Pancreas (tissue), 10 donors: Measurements from ENCODE around the gene GLUD2. TPM values are rescaled to one million over a fixed set of nuclear protein-coding genes. Genes with fewer than 3 reads are reported as not detected.
"Not testable (repeated sequence)": the region's sequence is repeated elsewhere in the genome, so short reads cannot be mapped to it uniquely, and the experiment has no call there.

Source experiments
- ATAC-seq, 4 donors: fragments of 200-7000 bp; cut with Tn5 transposase; one replicate each; pipeline versions ENCODE4 v1.8.0 to v1.9.1; 2020; ENCODE audit warnings: mild to moderate bottlenecking in 4 of 4, moderate library complexity in 4 of 4
- DNase-seq, 6 donors: peaks; one replicate each; pipeline ENCODE4 v3.0.0-alpha.2; 2020
- FAIRE-seq: peaks from 2 replicates; lab custom pipeline; 2012; peaks lifted over from hg19 to GRCh38; lab: Jason Lieb, UNC
- H3K27ac ChIP-seq, 4 donors: fragments of 200-600 bp; sonication (generic); 1 replicate in 3 of 4; 2 replicates in 1 of 4; pipeline versions ENCODE4 v1.5.0 to v1.8.0; 2020
- H3K27me3 ChIP-seq, 4 donors: fragments of 200-600 bp; one replicate each; pipeline ENCODE4 v1.8.0; 2021
- H3K36me3 ChIP-seq, 3 donors: fragments of 200-600 bp; sonication (generic) in 1 of 3; one replicate each; pipeline versions ENCODE4 v1.5.0 to v1.8.0; 2020 to 2021
- H3K4me1 ChIP-seq, 3 donors: fragments of 200-600 bp; one replicate each; pipeline ENCODE4 v1.8.0; 2021
- H3K4me3 ChIP-seq, 4 donors: fragments of 200-600 bp; sonication (generic) in 2 of 4; one replicate each; pipeline versions ENCODE4 v1.5.0 to v1.8.0; 2020 to 2021
- H3K9me3 ChIP-seq, 4 donors: fragments of 200-600 bp; one replicate each; pipeline ENCODE4 v1.8.0; 2021
- CTCF ChIP-seq, 4 donors: fragments of 200-600 bp; sonication (generic) in 3 of 4; IDR thresholded peaks; one replicate each; pipeline versions ENCODE4 v1.5.0 to v1.8.0; 2021; ENCODE audit warnings: antibody characterized with exemption in 4 of 4
- WGBS, 2 donors: extraction: QIAGEN DNeasy Blood & Tissue Kit; methylation state at CpG; one replicate each; pipeline ENCODE4 v1.1.7; 2013; 5-methylcytosine and 5-hydroxymethylcytosine counted together
- intact Hi-C, 3 donors: fragments of 100-400 bp; cut with DNase I; formaldehyde crosslinking; loops; one replicate each; pipeline versions ENCODE4 v1.11.1 to v1.14.2; 2022
- polyA plus RNA-seq, 2 donors: library from polyadenylated mRNA; stranded (reverse); fragments of 200-250 nt; gene quantifications; one replicate each; pipeline ENCODE4 v1.2.3, GENCODE V29; 2013
- total RNA-seq, 6 donors: library from RNA; stranded (reverse); fragmentation: NEBNext Ultra II Directional in 4 of 6; extraction: Animal tissue kit (Norgen Biotek cat#: 25700) in 4 of 6; gene quantifications; one replicate each; pipeline versions ENCODE4 v1.2.1 to v1.2.4, GENCODE V29; 2021 to 2023
- donor health status: healthy with polysubstance abuse.
- donor health status: DM: no; HTN: no; CAD: no; lungs with moderate emphysema.
- donor health status: DM: no; HTN: no; CAD: no.
- donor health status: control.
- donor health status: control.
- donor health status: Bipolar disorder and iron deficiency.
- donor health status: DM: yes; HTN: yes; CAD: no.
- donor health status: DM: no; HTN: no; CAD: no.
- donor health status: DM: no; HTN: no; CAD: no.
- donor health status: DM: yes; HTN: yes; CAD: no.

GLUD2 gene
- total RNA-seq (1 to 10 TPM in 5 of 6 donors, under 1 TPM in 1; 0.87 to 2.7 (median 1.3) TPM), polyA plus RNA-seq (under 1 TPM; 0.42 to 0.73 TPM)

DNA sequence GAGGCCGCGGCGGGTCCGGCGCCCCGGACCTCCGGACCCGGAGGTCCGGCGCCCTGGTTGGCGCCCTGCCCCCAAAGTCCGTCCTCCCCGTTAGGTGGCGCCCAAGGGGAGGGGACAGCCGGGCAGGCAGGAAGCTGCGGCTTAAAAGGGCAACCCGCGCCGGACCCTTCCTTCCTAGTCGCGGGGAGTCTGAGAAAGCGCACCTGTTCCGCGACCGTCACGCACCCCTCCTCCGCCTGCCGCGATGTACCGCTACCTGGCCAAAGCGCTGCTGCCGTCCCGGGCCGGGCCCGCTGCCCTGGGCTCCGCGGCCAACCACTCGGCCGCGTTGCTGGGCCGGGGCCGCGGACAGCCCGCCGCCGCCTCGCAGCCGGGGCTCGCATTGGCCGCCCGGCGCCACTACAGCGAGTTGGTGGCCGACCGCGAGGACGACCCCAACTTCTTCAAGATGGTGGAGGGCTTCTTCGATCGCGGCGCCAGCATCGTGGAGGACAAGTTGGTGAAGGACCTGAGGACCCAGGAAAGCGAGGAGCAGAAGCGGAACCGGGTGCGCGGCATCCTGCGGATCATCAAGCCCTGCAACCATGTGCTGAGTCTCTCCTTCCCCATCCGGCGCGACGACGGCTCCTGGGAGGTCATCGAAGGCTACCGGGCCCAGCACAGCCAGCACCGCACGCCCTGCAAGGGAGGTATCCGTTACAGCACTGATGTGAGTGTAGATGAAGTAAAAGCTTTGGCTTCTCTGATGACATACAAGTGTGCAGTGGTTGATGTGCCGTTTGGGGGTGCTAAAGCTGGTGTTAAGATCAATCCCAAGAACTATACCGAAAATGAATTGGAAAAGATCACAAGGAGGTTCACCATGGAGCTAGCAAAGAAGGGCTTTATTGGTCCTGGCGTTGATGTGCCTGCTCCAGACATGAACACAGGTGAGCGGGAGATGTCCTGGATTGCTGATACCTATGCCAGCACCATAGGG lies at the start of gene GLUD2:
TSS of gene GLUD2 (plus strand) at position 170 of the 979 bp plus-strand sequence. CDS start at position 245, 75 bp downstream.
- FAIRE-seq, intact Hi-C loops: not testable (repeated sequence)

GRCh38 chrX:120999413-120999812 lies 48.0 kb upstream of the GLUD2 start:
- ATAC-seq, result no peak

More for the DNA sequence above, at the start of gene GLUD2:
- ATAC-seq (peak; percentile 87 to 96 (median 96)), DNase-seq (peak; percentile 53 to 87 (median 70))
- H3K36me3 ChIP-seq, H3K9me3 ChIP-seq, H3K4me1 ChIP-seq, H3K27me3 ChIP-seq, H3K27ac ChIP-seq: not testable (repeated sequence)
- 9 to 36% methylated on average over 74 to 82 of the region's 82 CpGs for WGBS, 2 donors
- H3K4me3 ChIP-seq, result peak within 1 kb of the TSS in 3 of 4 donors; percentile 20 to 42 (median 39)

DNA sequence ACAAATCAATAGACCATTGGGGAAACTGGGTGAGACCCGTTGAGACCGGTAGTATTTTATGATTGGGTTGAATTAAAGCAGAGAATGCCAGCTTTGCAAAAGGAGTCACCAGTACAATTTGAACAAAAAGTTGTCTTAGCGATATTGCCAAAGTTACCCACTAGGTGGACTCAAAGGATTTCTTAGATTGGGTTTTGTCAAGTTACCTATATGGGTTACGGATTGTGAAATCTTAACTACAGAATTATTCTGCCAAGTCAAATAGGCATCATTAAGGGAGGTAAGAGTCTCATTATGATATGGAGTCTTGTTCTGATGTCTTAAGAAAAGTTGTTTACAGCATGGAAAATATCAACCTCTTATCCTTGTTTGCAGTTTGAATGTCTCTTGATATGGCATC lies 46.8 kb upstream of the GLUD2 start:
- TF ChIP-seq CTCF (IDR thresholded peaks at IDR 0.05), result no peak
- no peaks in the 10 kb centered on the region for H3K4me1 ChIP-seq
- intact Hi-C loops, result no loop called here
- H3K4me3 ChIP-seq, result no peak overlapping the region
- no peaks in the 10 kb centered on the region for H3K36me3 ChIP-seq
- DNase-seq (no peak), FAIRE-seq (no peak), ATAC-seq (no peak)
- no peak overlapping the region for H3K27ac ChIP-seq
- 23 to 30% methylated on average over 4 of the region's 4 CpGs for WGBS, 2 donors
- H3K27me3 ChIP-seq, result peaks cover 0 to 5% (median 0%) of the 10 kb centered on the region in 4 donors
- no peaks in the 10 kb centered on the region for H3K9me3 ChIP-seq

More at GRCh38 chrX:120999413-120999812, 48.0 kb upstream of the GLUD2 start:
- 75 to 81% methylated on average over 3 of the region's 3 CpGs for WGBS, 2 donors
- H3K4me1 ChIP-seq, result no peaks in the 10 kb centered on the region
- DNase-seq (no peak), FAIRE-seq (peak; percentile 88)
- TF ChIP-seq CTCF (IDR thresholded peaks at IDR 0.05), result no peak
- H3K9me3 ChIP-seq, result no peaks in the 10 kb centered on the region
- intact Hi-C loops, result no loop called here
- no peaks in the 10 kb centered on the region for H3K36me3 ChIP-seq
- H3K4me3 ChIP-seq, result no peak overlapping the region
- H3K27ac ChIP-seq, result no peak overlapping the region
- peaks cover 0 to 5% (median 0%) of the 10 kb centered on the region in 4 donors for H3K27me3 ChIP-seq

DNA sequence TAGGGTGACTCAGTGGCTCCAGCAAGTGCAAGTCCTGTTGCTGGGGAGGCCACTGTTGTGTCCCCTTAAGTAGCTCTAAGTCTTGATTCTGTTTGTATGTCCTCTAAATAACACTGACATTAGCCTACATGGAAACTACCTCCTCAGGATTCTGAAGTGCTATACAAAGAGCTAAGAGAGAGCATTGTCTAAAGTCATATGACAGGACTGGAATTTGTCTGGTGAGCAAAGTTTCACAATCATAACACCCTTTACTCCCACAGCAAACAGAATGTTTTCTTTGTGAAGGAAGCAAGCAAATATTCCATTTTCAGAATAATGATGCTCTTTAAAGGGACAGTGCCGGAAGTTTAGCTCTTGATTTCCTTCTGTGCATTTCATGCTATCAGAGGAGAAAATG lies 38.5 kb upstream of the GLUD2 start:
- Histone ChIP-seq H3K27ac (no peak overlapping the region), H3K9me3 (no peaks in the 10 kb centered on the region), H3K4me3 (no peak overlapping the region), H3K36me3 (no peaks in the 10 kb centered on the region), H3K27me3 (no peaks in the 10 kb centered on the region), H3K4me1 (no peaks in the 10 kb centered on the region)
- 60 to 78% methylated on average over 1 of the region's 1 CpG for WGBS, 2 donors
- no peak for ATAC-seq
- no peak for FAIRE-seq
- DNase-seq, result no peak
- intact Hi-C loops, result no loop called here
- TF ChIP-seq CTCF (IDR thresholded peaks at IDR 0.05), result no peak

DNA sequence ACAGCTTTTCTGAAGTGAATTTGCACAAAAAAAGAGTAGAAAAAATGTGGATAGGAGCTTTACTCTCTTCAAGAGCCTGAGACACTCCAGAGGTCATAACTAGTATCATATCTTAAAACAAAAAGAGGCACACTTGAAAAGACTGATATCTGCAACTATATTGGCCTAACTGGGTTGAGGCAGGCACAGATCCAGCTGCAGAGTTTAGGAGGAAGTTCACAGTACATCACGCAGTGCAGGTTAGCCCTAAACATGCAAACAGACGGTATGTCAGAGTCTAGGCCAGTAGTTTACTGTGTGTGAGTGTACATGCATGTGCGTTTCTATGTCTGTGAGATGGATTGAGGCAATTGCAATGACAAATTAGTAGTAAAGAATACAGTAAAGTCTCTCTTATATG lies 37.6 kb upstream of the GLUD2 start:
- no peak for DNase-seq
- WGBS, 2 donors, result 62 to 67% methylated on average over 3 of the region's 3 CpGs
- no peaks in the 10 kb centered on the region for H3K9me3 ChIP-seq
- H3K36me3 ChIP-seq, result no peaks in the 10 kb centered on the region
- H3K4me1 ChIP-seq, result no peaks in the 10 kb centered on the region
- no peak for FAIRE-seq
- ATAC-seq, result no peak
- no peak overlapping the region for H3K27ac ChIP-seq
- no peaks in the 10 kb centered on the region for H3K27me3 ChIP-seq
- TF ChIP-seq CTCF (IDR thresholded peaks at IDR 0.05), result no peak
- H3K4me3 ChIP-seq, result no peak overlapping the region
- intact Hi-C loops, result no loop called here
